Lung (tissue), 16 donors: ENCODE measurements around the gene PPID. TPM values are rescaled to one million over a fixed set of nuclear protein-coding genes. Genes with fewer than 3 reads are reported as not detected.

Source experiments
- ATAC-seq: fragments of 200-7000 bp; cut with Tn5 transposase; one replicate; pipeline ENCODE4 v1.9.1; 2020; ENCODE audit warnings: moderate number of reproducible peaks; ENCODE audit not compliant: insufficient read depth, low FRiP score
- DNase-seq, 3 donors: peaks; one replicate each; pipeline ENCODE4 v3.0.0-alpha.2; 2013 to 2017
- H3K27ac ChIP-seq, 2 donors: one replicate each; pipeline ENCODE4 v1.5.1; 2013; ENCODE audit warnings: mild to moderate bottlenecking in 2 of 2, moderate library complexity in 2 of 2, control low read depth in 1 of 2, inconsistent platforms in 1 of 2, low read depth in 1 of 2, low read length in 1 of 2
- H3K27me3 ChIP-seq, 3 donors: one replicate each; pipeline ENCODE4 v1.5.1; 2013; ENCODE audit warnings: low read length in 2 of 3; ENCODE audit not compliant: control insufficient read depth in 3 of 3, insufficient read depth in 3 of 3
- H3K36me3 ChIP-seq, 4 donors: one replicate each; pipeline ENCODE4 v1.5.1; 2013; ENCODE audit warnings: low read length in 4 of 4, mild to moderate bottlenecking in 1 of 4, moderate library complexity in 1 of 4; ENCODE audit not compliant: control insufficient read depth in 4 of 4, insufficient read depth in 4 of 4
- H3K4me1 ChIP-seq, 5 donors: one replicate each; pipeline ENCODE4 v1.5.1; 2013; ENCODE audit warnings: low read length in 5 of 5, mild to moderate bottlenecking in 2 of 5, moderate library complexity in 1 of 5; ENCODE audit not compliant: control insufficient read depth in 5 of 5, insufficient read depth in 5 of 5
- H3K4me3 ChIP-seq: one replicate; pipeline ENCODE4 v1.5.1; 2013; ENCODE audit warnings: mild to moderate bottlenecking, control low read depth, moderate library complexity
- H3K9ac ChIP-seq, 2 donors: one replicate each; pipeline ENCODE4 v1.5.1; 2013; ENCODE audit warnings: low read length in 2 of 2, control low read depth in 1 of 2; ENCODE audit not compliant: insufficient read depth in 1 of 2
- H3K9me3 ChIP-seq, 4 donors: one replicate each; pipeline ENCODE4 v1.5.1; 2013; ENCODE audit warnings: low read length in 3 of 4, mild to moderate bottlenecking in 1 of 4, moderate library complexity in 1 of 4; ENCODE audit not compliant: control insufficient read depth in 4 of 4, insufficient read depth in 3 of 4
- WGBS, 2 donors: extraction: QIAGEN DNeasy Blood & Tissue Kit; methylation state at CpG; one replicate each; pipeline ENCODE4 v1.1.7; 2013; 5-methylcytosine and 5-hydroxymethylcytosine counted together
- long read RNA-seq, 5 donors: transcript quantifications; one replicate each; lab custom pipeline, GENCODE V29; 2026
- polyA plus RNA-seq, 2 donors: library from polyadenylated mRNA; stranded (reverse); fragments of 200-250 nt; gene quantifications; one replicate each; pipeline ENCODE4 v1.2.1, GENCODE V29; 2013
- total RNA-seq, 2 donors: library from RNA; depleted of rRNA in 1 of 2; stranded (reverse); fragments of >200 nt in 1 of 2; gene quantifications; one replicate each; pipeline ENCODE4 v1.2.1, GENCODE V29; 2014 to 2021
- TF ChIP-seq, protein P1 (sequence below): IDR thresholded peaks from 2 replicates; pipeline ENCODE4 v1.5.1; 2012; ENCODE audit warnings: mild to moderate bottlenecking; ENCODE audit errors: control extremely low read depth, extremely low read depth
- donor health status: control.
- donor health status: control.
- donor health status: Bipolar disorder and iron deficiency.
- donor health status: healthy.
- donor health status: DM: yes; HTN: yes; CAD: no.

The PPID gene
- total RNA-seq (10 to 100 TPM; 17.3 to 39.0 TPM), polyA plus RNA-seq (10 to 100 TPM; 14.7 to 25.4 TPM)
- long read RNA-seq, donor 1, transcript PPID-201 (10 exons, 1,823 nt): major isoform, 11 of 11 reads
- long read RNA-seq, donor 1, partial matches to known transcripts: 0 of 11 reads
- long read RNA-seq, donor 1, other reads (novel, unspliced or antisense): 0 of 11 reads
- long read RNA-seq, donor 2, partial matches to known transcripts: 0 of 4 reads
- long read RNA-seq, donor 2, other reads (novel, unspliced or antisense): 0 of 4 reads
- long read RNA-seq, donor 3, transcript PPID-201 (10 exons, 1,823 nt): major isoform, 6 of 6 reads
- long read RNA-seq, donor 3, partial matches to known transcripts: 0 of 6 reads
- long read RNA-seq, donor 3, other reads (novel, unspliced or antisense): 0 of 6 reads
- long read RNA-seq, donor 4, transcript PPID-201 (10 exons, 1,823 nt): major isoform, 5 of 5 reads
- long read RNA-seq, donor 4, partial matches to known transcripts: 0 of 5 reads
- long read RNA-seq, donor 4, other reads (novel, unspliced or antisense): 0 of 5 reads
- long read RNA-seq, donor 5, transcript PPID-201 (10 exons, 1,823 nt): major isoform, 17 of 18 reads
- long read RNA-seq, donor 5, partial matches to known transcripts: 0 of 18 reads
- long read RNA-seq, donor 5, other reads (novel, unspliced or antisense): 0 of 18 reads

DNA sequence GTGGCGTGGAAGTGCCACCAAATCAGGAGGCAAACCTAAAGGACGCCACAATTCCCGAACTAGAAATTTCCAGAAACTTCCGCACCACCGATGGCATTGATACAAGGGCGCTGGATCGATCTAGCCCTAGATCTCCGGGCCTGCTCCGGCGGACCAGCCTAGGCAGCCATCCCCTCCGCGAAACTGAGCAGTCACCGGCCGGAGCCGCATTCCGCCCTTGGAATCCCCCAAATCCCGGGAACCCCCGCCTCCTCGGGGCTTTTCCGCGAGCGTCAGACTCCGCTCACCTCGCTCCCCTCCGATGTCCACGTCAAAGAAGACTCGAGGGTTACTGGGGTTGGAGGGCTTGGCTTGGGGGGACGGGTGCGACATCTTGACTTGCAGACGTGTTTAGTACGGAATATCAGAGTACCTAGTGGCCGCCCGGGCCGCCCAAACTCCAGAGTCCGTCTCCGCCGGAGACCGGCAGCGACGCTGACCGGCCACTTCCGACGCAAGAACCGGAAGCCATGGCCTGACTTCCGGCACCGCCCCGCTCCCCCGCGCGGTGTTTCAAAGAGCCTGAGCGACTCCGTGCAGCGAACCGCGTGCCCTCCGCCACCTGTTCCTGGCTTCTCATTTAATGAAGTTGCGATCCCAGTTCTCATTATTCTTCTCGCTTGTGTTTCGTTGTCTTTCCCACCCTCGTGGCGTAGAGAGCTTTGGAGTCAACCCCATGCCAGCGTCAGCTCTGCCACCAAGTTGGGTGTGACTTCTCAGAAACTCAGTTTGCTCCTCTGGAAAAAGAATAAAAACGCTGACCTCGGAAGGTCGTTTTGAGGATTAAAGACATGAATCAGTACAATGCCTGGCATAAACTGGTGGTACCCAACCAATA lies at the start of gene PPID:
Gene PPID (minus strand): TSS at position 480 of the 877 bp plus-strand sequence. CDS start 108 bp downstream, at position 372.
- ATAC-seq: peak; percentile 98
- Histone ChIP-seq H3K27me3 (peaks cover 0 to under 1% (median 0%) of the 10 kb centered on the region in 3 donors), H3K4me1 (peaks cover 0 to 8% (median 3%) of the 10 kb centered on the region in 5 donors), H3K9ac (peak within 1 kb of the TSS; percentile 74 to 80), H3K4me3 (peak within 1 kb of the TSS; percentile 90), H3K27ac (peak within 1 kb of the TSS; percentile 94 to 98), H3K9me3 (no peaks in the 10 kb centered on the region), H3K36me3 (peaks cover 3 to 17% (median 15%) of the 10 kb centered on the region in 4 donors)
- TF ChIP-seq, protein P1, sequence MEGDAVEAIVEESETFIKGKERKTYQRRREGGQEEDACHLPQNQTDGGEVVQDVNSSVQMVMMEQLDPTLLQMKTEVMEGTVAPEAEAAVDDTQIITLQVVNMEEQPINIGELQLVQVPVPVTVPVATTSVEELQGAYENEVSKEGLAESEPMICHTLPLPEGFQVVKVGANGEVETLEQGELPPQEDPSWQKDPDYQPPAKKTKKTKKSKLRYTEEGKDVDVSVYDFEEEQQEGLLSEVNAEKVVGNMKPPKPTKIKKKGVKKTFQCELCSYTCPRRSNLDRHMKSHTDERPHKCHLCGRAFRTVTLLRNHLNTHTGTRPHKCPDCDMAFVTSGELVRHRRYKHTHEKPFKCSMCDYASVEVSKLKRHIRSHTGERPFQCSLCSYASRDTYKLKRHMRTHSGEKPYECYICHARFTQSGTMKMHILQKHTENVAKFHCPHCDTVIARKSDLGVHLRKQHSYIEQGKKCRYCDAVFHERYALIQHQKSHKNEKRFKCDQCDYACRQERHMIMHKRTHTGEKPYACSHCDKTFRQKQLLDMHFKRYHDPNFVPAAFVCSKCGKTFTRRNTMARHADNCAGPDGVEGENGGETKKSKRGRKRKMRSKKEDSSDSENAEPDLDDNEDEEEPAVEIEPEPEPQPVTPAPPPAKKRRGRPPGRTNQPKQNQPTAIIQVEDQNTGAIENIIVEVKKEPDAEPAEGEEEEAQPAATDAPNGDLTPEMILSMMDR: no peak
- peak; percentile 86 to 89 (median 86) for DNase-seq
- WGBS, 2 donors: 0 to 1% methylated on average over 65 of the region's 65 CpGs

GRCh38 chr4:158771776-158772175 lies 48.6 kb upstream of the PPID start:
- ATAC-seq: no peak
- Histone ChIP-seq H3K27me3 (no peaks in the 10 kb centered on the region), H3K27ac (peak overlapping the region in 1 of 2 donors; percentile 53), H3K4me1 (peaks cover 0 to 36% (median 16%) of the 10 kb centered on the region in 5 donors), H3K9ac (no peak overlapping the region), H3K4me3 (no peak overlapping the region), H3K9me3 (no peaks in the 10 kb centered on the region), H3K36me3 (peaks cover 0 to 3% (median 0%) of the 10 kb centered on the region in 4 donors)
- no peak for DNase-seq
- TF ChIP-seq, protein P1: no peak
- WGBS, 2 donors: 39 to 65% methylated on average over 2 of the region's 2 CpGs

- Histone ChIP-seq H3K4me3 (peak overlapping the region; percentile 11), H3K27me3 (no peaks in the 10 kb centered on the region), H3K27ac (no peak overlapping the region), H3K4me1 (peaks cover 0 to 31% (median 16%) of the 10 kb centered on the region in 5 donors), H3K9me3 (no peaks in the 10 kb centered on the region), H3K36me3 (peaks cover 0 to 3% (median 0%) of the 10 kb centered on the region in 4 donors), H3K9ac (no peak overlapping the region)
- ATAC-seq: no peak
- no peak for DNase-seq
- WGBS, 2 donors: 67 to 88% methylated on average over 5 of the region's 5 CpGs
- TF ChIP-seq, protein P1: no peak
Observed at GRCh38 chr4:158770671-158771070, 47.5 kb upstream of the PPID start.
